ENCODE results near the gene FARSA. TPM values are rescaled to one million over a fixed set of nuclear protein-coding genes. Genes with fewer than 3 reads are reported as not detected.
A peak's percentile ranks its signal among the peaks of the same experiment; 100 is the strongest.
"Not testable (repeated sequence)": the region's sequence is repeated elsewhere in the genome, so short reads cannot be mapped to it uniquely, and the experiment has no call there.

Gene FARSA
- total RNA-seq, 1 donor from 2014 or later, result 220 TPM

DNA sequence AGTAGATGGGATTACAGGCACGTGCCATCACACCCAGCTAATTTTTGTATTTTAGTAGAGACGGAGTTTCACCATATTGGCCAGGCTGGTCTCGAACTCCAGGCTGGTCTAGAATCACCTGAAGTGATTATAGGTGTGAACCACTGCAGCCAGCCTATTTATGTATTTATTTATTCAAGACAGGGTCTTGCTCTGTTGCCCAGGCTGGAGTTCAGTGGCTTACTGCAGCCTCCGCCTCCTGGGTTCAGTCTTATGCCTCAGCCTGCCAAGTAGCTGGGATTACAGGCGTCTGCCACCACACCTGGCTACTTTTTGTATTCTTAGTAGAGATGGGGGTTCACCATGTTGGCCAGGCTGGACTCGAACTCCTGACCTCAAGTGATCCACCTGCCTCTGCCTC is 18.5 kb upstream of the FARSA start:
- peaks cover 40% of the 10 kb centered on the region for H3K4me1 Mint-ChIP-seq (ENCODE audit: low read depth)
- H3K36me3 Mint-ChIP-seq (ENCODE audit: low read depth), result peaks cover 41% of the 10 kb centered on the region
- peak overlapping the region; percentile 3 for H3K27ac Mint-ChIP-seq
- intact Hi-C loops (cut with micrococcal nuclease); DNase-seq (ENCODE audit: low spot score); H3K27me3 Mint-ChIP-seq (ENCODE audit: insufficient read depth); H3K9me3 Mint-ChIP-seq; H3K4me3 Mint-ChIP-seq: not testable (repeated sequence)

DNA sequence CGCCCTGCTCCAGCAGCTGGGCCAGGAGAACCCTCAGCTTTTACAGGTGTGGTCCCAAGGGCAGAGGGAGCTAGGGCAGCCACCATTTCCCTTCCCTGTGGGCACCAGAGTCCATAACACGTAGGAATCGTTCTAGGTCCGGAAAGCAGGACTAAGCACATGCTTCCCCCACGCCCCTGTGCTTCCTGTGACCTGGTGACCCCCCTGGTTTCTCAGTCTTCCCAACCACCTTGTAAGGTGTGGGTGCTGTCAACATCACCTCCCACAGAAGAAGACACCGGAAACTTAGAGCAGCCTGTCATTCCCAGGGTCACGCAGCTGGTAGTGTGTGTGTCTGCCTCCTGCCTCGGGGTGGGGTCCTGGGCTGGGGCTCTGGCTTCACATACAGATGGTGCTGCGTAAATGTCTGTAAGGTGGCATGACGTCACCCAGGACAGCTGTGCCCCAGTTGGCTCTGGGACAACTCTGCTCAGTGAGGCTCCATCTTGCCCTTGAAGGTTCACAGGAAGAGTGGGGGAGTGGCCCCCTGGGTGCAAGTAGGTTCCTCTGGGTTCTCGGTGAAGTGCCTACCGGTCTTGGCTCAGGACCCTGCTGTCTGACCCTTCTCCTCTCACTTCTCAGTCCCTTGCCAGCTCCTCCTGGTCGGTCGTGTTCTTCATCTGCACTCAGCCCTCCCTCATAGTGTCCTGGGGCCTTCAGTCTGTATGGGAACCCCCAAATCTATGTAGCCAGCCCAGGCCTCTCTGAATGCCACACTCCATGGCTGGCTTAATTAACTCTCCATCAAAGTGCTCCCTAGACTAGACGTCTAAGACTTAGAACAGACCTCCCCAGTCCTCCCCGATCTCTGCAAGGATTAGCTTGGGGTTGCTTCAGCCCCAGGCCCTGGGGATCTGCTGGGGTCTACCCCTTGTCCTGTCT is 16.1 kb upstream of the FARSA start:
- peaks cover 42% of the 10 kb centered on the region for H3K4me1 Mint-ChIP-seq (ENCODE audit: low read depth)
- no peak for DNase-seq (ENCODE audit: low spot score)
- peak overlapping the region; percentile 80 for H3K27ac Mint-ChIP-seq
- H3K9me3 Mint-ChIP-seq, result no peaks in the 10 kb centered on the region
- H3K4me3 Mint-ChIP-seq, result no peak overlapping the region
- H3K27me3 Mint-ChIP-seq (ENCODE audit: insufficient read depth), result no peaks in the 10 kb centered on the region
- peaks cover 49% of the 10 kb centered on the region for H3K36me3 Mint-ChIP-seq (ENCODE audit: low read depth)
- intact Hi-C loops (cut with micrococcal nuclease), result no loop called here

DNA sequence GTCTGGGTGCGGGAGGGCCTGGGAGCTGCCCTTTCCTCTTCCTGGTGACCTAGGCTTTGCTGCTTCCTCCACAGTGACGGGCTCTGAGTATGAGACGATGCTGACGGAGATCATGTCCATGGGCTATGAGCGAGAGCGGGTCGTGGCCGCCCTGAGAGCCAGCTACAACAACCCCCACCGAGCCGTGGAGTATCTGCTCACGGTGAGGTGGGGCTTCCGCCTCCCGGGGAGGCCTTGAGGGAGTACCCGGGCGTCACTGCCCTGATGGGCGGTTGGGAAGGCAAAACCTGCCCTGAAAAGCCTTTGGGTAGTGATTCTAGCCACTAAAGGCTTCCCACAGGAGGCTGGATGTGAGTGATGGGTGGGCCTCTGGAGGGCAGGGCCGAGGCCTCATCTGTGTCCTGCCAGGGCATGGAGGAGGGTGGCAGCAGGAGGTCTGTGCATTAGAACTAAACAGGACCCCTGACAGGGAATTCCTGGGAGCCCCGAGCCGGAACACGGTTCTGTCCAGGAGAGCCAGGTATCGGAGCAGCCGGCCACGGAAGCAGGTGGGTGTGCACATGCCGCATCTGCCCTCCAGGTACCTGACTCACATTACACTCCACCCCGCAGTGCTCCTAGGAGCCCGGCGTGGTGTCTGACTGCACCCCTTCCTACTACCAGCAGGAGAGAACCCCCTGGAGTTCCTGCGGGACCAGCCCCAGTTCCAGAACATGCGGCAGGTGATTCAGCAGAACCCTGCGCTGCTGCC is 15.3 kb upstream of the FARSA start:
- no peak for DNase-seq (ENCODE audit: low spot score)
- Mint-ChIP-seq H3K27me3 (ENCODE audit: insufficient read depth) (no peaks in the 10 kb centered on the region), H3K36me3 (ENCODE audit: low read depth) (peaks cover 47% of the 10 kb centered on the region), H3K27ac (peak overlapping the region; percentile 34), H3K9me3 (no peaks in the 10 kb centered on the region), H3K4me3 (no peak overlapping the region), H3K4me1 (ENCODE audit: low read depth) (peaks cover 37% of the 10 kb centered on the region)
- intact Hi-C loops (cut with micrococcal nuclease), result no loop called here

DNA sequence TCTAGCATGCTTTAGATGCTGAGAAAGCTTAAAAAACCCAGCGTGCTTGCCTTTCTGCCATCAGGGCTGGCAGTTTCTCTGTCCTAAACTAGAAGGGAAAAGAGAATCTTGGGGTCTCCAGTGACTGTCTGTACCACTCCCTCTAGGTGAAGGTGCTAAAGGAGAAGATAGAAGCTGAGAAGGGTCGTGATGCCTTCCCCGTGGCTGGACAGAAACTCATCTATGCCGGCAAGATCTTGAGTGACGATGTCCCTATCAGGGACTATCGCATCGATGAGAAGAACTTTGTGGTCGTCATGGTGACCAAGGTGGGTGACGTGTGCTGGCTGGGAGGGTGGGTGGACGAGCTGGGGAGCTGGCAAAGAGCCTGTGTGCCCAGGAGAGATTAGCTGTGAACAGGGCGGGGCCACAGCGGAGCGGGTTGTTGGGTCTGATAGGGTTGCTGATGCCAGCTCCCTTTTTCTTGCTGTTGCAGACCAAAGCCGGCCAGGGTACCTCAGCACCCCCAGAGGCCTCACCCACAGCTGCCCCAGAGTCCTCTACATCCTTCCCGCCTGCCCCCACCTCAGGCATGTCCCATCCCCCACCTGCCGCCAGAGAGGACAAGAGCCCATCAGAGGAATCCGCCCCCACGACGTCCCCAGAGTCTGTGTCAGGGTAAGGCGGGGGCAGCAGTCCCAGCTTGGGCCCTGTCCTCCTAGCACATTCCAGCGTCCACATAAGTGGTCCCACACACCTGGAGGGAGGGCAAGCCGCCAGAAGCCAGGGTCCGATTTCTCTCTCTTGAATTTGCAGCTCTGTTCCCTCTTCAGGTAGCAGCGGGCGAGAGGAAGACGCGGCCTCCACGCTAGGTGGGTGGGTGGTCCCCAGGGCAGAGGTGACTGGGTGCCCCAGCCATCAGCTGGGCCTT is 14.4 kb upstream of the FARSA start:
- no peaks in the 10 kb centered on the region for H3K27me3 Mint-ChIP-seq (ENCODE audit: insufficient read depth)
- intact Hi-C loops (cut with micrococcal nuclease), result no loop called here
- H3K4me1 Mint-ChIP-seq (ENCODE audit: low read depth), result peaks cover 42% of the 10 kb centered on the region
- peak overlapping the region; percentile 51 for H3K4me3 Mint-ChIP-seq
- H3K9me3 Mint-ChIP-seq, result no peaks in the 10 kb centered on the region
- no peak overlapping the region for H3K27ac Mint-ChIP-seq
- H3K36me3 Mint-ChIP-seq (ENCODE audit: low read depth), result peaks cover 52% of the 10 kb centered on the region
- no peak for DNase-seq (ENCODE audit: low spot score)

DNA sequence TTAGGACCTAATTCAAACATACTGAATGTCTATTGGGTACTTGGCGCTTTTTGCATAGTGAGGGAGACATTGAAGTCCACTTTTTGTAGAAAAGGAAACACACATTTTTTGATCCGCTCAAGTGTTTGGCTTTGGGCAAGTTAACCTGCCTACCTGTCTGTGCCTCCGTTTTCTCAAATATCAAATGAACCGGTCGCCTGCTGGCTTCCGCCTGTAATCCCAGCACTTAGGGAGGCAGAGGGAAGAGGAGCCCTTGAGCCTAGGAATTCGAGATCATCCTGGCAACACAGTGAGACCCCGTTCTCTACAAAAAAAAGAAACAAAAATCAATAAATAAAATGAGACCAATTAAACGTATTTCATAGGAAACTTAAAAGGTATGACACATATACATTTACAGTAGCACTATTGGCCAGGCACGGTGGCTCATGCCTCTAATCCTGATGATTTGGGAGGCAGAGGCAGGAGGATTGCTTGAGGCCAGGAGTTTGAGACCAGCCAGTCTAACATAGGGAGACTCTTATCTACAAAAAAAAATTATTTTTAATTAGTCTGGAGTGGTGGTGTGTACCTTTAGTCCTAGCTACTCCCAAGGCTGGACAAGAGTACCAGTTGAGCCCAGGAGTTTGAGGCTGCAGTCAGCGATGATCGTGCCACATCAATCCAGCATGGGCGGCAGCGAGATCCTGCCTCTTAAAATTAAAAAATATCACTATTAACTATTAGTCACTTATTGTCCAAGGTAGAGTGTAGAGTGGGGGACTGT is 13.4 kb upstream of the FARSA start:
- DNase-seq (ENCODE audit: low spot score), result no peak
- H3K27ac Mint-ChIP-seq, result peak overlapping the region; percentile 81
- H3K36me3 Mint-ChIP-seq (ENCODE audit: low read depth), result peaks cover 55% of the 10 kb centered on the region
- H3K27me3 Mint-ChIP-seq (ENCODE audit: insufficient read depth), result no peaks in the 10 kb centered on the region
- H3K4me3 Mint-ChIP-seq, result peak overlapping the region; percentile 92
- H3K4me1 Mint-ChIP-seq (ENCODE audit: low read depth), result peaks cover 42% of the 10 kb centered on the region
- H3K9me3 Mint-ChIP-seq, result no peaks in the 10 kb centered on the region
- intact Hi-C loops (cut with micrococcal nuclease), result loop anchor here (1.0 kb wide), 1 partner anchor 7 kb away; no protein-coding TSS in a partner anchor

DNA sequence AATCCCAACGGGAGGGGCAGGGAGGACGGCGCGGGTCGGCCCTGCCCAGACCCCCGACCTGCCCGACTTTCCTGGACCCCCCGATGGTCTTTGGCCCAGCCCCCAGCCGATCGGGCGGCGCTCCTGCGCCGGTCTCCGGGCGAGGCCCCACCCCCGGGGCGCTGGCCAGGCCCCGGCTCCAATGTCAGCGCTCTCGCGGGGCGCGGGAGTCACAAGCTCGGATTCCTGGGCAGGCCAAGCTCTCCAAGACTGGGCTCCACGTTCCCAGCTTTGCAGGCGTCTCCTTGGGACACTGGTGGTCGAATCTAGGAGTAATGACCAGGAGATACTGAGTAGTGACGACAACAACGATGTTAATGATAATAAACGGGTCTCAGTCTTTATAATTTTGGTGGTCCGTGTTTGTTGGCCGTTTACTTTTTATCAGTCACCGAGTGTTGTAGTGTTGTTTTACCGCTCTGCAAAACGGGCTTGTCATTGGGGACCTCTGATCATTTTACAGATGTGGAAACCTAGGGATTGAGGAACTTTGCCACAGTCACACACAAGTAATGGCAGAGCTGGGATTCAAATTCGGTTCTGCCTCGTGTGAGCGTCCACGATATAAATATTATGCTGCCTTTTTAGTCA is 12.7 kb upstream of the FARSA start:
- Mint-ChIP-seq H3K27ac (peak overlapping the region; percentile 81), H3K27me3 (ENCODE audit: insufficient read depth) (no peaks in the 10 kb centered on the region), H3K36me3 (ENCODE audit: low read depth) (peaks cover 50% of the 10 kb centered on the region), H3K4me3 (peak overlapping the region; percentile 92), H3K9me3 (no peaks in the 10 kb centered on the region), H3K4me1 (ENCODE audit: low read depth) (peaks cover 42% of the 10 kb centered on the region)
- peak; percentile 53 for DNase-seq (ENCODE audit: low spot score)
- intact Hi-C loops (cut with micrococcal nuclease), result loop anchor here (1.0 kb wide), 1 partner anchor 8 kb away; no protein-coding TSS in a partner anchor

DNA sequence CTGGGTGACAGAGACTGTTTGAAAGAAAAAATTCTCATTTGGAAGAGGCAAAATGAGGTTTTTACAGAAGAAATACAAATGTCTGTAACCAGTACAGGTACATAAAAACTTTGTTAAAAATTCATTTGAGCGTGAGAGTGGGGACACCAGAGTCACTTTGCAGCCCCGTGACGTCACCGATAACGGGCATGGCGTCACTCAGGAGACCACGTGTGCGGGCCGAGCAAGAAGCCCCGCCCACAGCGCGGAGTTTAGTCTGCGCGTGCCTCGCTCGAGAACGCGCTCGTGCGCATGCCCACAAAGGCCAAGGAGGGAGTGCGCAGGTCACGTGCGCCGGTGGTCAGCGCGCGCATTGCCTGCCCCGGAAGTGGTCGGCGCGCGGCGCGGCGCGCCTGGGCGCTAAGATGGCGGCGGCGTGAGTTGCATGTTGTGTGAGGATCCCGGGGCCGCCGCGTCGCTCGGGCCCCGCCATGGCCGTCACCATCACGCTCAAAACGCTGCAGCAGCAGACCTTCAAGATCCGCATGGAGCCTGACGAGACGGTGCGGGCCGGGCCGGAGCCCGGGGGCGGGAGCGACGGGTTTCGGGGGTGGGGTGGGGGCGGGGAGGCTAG is 12.1 kb upstream of the FARSA start, which contains the start of gene RAD23A:
RAD23A (plus strand) TSS at position 384 of the 613 bp plus-strand sequence; CDS start at position 471, 87 bp downstream.
- DNase-seq (ENCODE audit: low spot score), result peak; percentile 98
- intact Hi-C loops (cut with micrococcal nuclease), result loop anchor here (1.0 to 2.0 kb wide), 3 partner anchors 9 to 205 kb away; partner anchors contain the start of genes FARSA, IER2 and STX10
- peak within 1 kb of the TSS; percentile 94 for H3K27ac Mint-ChIP-seq
- peak within 1 kb of the TSS; percentile 92 for H3K4me3 Mint-ChIP-seq
- no peaks in the 10 kb centered on the region for H3K9me3 Mint-ChIP-seq
- peaks cover 48% of the 10 kb centered on the region for H3K4me1 Mint-ChIP-seq (ENCODE audit: low read depth)
- peaks cover 53% of the 10 kb centered on the region for H3K36me3 Mint-ChIP-seq (ENCODE audit: low read depth)
- H3K27me3 Mint-ChIP-seq (ENCODE audit: insufficient read depth), result no peaks in the 10 kb centered on the region

DNA sequence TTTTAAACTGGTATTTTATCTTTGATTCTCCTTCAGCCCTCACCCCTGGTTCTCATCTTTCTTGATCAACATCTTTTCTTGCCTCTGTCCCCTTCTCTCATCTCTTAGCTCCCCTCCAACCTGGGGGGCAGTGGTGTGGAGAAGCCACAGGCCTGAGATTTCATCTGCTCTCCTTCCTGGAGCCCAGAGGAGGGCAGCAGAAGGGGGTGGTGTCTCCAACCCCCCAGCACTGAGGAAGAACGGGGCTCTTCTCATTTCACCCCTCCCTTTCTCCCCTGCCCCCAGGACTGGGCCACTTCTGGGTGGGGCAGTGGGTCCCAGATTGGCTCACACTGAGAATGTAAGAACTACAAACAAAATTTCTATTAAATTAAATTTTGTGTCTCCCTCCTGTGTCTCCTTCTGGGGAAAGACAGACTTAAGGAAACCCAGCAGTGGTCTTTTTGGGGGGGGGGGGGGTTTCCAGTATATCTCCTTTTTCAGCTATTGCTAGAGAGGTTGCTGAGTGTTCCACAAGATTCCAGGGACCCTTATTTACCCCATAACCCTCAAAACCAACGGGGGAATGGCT is 10.7 kb upstream of the FARSA start:
- no peak for DNase-seq (ENCODE audit: low spot score)
- no peak overlapping the region for H3K4me3 Mint-ChIP-seq
- intact Hi-C loops (cut with micrococcal nuclease), result loop anchor here (2.0 kb wide), 1 partner anchor 207 kb away; the partner anchor contains the start of genes IER2 and STX10
- peaks cover 54% of the 10 kb centered on the region for H3K4me1 Mint-ChIP-seq (ENCODE audit: low read depth)
- no peaks in the 10 kb centered on the region for H3K9me3 Mint-ChIP-seq
- no peaks in the 10 kb centered on the region for H3K27me3 Mint-ChIP-seq (ENCODE audit: insufficient read depth)
- H3K27ac Mint-ChIP-seq, result peak overlapping the region; percentile 94
- H3K36me3 Mint-ChIP-seq (ENCODE audit: low read depth), result peaks cover 58% of the 10 kb centered on the region

DNA sequence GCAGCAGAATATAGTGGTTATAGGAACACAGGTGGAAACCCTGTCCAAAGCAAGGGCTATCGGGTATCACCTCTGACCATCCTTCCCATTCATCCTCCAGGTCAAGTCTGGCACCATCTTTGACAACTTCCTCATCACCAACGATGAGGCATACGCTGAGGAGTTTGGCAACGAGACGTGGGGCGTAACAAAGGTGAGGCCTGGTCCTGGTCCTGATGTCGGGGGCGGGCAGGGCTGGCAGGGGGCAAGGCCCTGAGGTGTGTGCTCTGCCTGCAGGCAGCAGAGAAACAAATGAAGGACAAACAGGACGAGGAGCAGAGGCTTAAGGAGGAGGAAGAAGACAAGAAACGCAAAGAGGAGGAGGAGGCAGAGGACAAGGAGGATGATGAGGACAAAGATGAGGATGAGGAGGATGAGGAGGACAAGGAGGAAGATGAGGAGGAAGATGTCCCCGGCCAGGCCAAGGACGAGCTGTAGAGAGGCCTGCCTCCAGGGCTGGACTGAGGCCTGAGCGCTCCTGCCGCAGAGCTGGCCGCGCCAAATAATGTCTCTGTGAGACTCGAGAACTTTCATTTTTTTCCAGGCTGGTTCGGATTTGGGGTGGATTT is 10.0 kb upstream of the FARSA start:
- no peaks in the 10 kb centered on the region for H3K27me3 Mint-ChIP-seq (ENCODE audit: insufficient read depth)
- H3K36me3 Mint-ChIP-seq (ENCODE audit: low read depth), result peaks cover 63% of the 10 kb centered on the region
- H3K4me3 Mint-ChIP-seq, result peak overlapping the region; percentile 17
- H3K4me1 Mint-ChIP-seq (ENCODE audit: low read depth), result peaks cover 59% of the 10 kb centered on the region
- peak overlapping the region; percentile 89 for H3K27ac Mint-ChIP-seq
- DNase-seq (ENCODE audit: low spot score), result no peak
- no peaks in the 10 kb centered on the region for H3K9me3 Mint-ChIP-seq
- intact Hi-C loops (cut with micrococcal nuclease), result loop anchor here (2.0 kb wide), 1 partner anchor 207 kb away; the partner anchor contains the start of genes IER2 and STX10

DNA sequence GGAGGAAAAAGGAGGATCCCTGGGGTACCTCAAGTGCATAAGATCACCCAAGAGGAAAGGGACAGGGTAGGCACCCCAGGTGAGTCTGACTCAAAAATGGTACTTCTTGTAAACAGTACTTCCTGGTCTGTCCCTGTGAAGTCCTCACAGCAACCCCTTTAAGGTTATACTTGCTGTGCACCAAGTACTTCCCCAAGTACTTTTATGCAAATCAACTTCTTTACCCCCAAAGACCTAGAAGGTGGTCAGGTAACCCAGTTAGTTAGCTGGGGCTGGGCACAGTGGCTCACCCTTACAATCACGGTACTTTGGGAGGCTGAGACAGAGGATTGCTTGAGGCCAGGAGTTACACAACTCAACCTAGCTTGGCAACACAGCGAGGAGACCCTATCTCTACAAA is 7.4 kb upstream of the FARSA start:
- Mint-ChIP-seq H3K4me1 (ENCODE audit: low read depth) (peaks cover 62% of the 10 kb centered on the region), H3K4me3 (peak overlapping the region; percentile 100), H3K36me3 (ENCODE audit: low read depth) (peaks cover 56% of the 10 kb centered on the region), H3K9me3 (no peaks in the 10 kb centered on the region), H3K27me3 (ENCODE audit: insufficient read depth) (no peaks in the 10 kb centered on the region), H3K27ac (peak overlapping the region; percentile 40)
- intact Hi-C loops (cut with micrococcal nuclease), result no loop called here
- no peak for DNase-seq (ENCODE audit: low spot score)

Measured in activated T-helper 1 cell treated with anti-CD3 and anti-CD28 coated beads, Interleukin-12 subunit alpha, Interleukin-12 subunit beta, Interleukin-2, Interleukin-4 antibody, amounts not matched to agents 30 ng/mL and 10 ng/mL and 1 ng/mL, durations not matched to agents 14 hours and 24 hours and 36 hours (primary cell).